NK-92 (cell line): ENCODE results near the gene PPT2.

Experiments used
- DNase-seq: peaks from one replicate; lab custom pipeline; 2025; ENCODE audit not compliant: unreplicated experiment; lab: John Stamatoyannopoulos, UW

Gene PPT2, protein sequence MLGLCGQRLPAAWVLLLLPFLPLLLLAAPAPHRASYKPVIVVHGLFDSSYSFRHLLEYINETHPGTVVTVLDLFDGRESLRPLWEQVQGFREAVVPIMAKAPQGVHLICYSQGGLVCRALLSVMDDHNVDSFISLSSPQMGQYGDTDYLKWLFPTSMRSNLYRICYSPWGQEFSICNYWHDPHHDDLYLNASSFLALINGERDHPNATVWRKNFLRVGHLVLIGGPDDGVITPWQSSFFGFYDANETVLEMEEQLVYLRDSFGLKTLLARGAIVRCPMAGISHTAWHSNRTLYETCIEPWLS

GRCh38 chr6:32153564-32154513 is at the start of gene PPT2:
TSS of gene PPT2 (plus strand) at chr6:32154141. CDS start at chr6:32154595, 454 bp downstream.
- no peak for DNase-seq

GRCh38 chr6:32105433-32105832 is 48.5 kb upstream of the PPT2 start:
- no peak for DNase-seq

DNA sequence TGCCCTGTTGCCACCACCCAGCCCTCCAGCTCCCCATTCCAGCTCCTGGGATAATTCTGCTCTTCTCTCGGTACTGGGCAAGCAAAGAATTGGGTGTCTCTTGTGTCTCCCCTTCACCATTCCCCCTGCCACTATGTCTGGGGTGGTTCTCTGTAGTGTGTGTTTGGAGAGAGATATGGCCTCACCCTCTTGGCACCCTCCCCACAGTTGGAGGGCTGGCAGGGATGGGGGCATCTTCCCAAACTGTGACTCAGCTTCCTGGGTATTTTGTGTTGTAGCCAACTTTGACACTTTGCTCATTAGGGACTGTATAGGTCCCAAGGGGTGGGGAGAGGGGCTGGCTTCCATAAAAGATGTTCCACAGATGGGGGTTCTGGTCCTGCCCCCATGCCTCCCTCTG is 46.5 kb upstream of the PPT2 start:
- no peak for DNase-seq

- DNase-seq = no peak
Measured at GRCh38 chr6:32108094-32108627, 45.8 kb upstream of the PPT2 start.

DNA sequence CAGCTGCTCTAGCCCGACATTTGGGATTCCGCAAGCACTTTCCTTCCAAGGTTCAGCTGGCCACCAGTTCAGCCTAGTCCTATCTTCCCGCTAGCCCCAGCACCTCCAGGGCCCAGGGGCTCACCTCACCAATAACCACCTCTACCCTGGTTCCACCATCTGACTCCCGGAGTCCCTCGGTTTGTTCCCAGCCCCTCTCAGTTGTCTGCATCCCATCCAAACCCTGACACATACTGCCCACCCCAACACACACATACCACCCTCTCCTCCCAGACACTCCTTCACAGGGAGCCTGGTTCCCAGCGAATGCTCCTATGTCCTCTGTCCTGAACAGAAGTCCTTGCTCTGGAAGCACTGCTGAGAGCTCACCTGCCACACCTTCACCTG is 45.2 kb upstream of the PPT2 start:
- DNase-seq = no peak

DNA sequence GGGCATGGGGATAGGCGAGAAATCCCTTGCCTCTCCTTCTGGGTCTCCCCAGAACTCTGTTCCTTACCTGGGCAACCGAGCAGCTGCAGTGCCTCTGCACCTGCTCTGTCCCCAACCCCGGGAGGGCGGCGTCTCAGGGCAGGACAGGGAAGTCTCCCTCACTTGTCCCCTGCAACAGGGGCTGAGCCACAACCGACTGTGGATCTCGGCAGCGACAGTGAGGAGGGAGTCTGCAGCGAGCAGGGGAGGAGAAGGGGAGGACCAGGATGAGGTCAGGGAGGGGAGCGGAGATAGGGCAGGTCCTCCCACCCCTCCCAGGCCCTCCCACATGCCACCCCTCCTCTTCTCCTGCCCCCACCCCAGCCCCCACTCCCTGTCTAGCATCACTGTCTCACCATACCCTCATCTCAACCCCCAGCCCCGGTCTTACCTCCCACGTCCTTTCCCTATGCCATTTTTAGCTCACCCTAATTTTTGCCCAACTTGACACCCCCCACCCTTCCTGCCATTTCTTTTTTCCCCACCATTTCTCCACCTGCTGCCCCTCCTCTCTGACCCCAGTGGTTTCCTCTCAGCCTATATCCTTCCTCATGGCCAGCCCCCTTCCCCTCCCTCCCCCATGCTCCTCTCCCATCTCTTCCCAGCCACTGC is 44.7 kb upstream of the PPT2 start, which contains the start of gene TNXB:
TSS of gene TNXB (minus strand) at position 225 of the 651 bp plus-strand sequence. CDS start 11,140 bp downstream, outside the sequence.
- DNase-seq = no peak

DNA sequence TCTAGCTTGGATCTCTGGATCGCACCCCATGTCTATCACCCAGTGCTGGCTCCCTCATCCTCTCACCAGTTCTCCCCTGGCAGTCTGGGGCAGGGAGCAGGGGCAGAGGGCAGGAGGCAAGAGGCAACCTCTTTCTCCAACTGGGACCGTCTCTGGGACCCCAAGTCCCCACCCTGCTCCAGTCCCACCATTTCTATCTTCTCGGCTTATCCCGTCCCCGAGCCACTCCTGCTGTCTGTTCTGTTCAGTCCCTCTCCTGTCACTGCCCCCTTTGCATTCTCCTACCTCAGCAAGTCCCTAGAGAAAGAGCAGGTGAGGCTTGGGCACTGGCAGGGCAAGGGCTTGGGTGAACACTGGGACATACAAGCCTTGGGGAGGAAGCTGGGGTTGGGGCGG is 44.2 kb upstream of the PPT2 start:
- DNase-seq = no peak

DNA sequence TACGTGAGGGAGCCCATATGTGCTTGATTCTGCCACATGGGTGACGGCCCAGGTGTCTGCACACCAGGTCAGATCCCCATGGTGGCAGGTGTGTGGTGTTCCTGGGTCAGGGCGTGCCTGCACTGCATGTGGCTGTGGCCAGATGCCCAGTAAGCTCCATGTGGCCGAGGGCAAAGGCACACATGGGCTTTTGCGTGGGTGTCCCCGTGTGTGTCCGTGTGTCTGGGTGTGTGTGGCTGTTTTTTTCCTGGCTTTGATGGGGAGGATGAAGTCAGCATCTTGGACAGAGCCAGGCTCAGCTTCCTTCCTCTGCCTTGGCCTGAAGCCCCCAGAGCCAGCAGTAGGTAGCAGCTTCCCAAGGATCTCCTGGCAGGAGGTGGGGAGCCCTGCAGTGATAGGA is 43.3 kb upstream of the PPT2 start:
- DNase-seq = no peak

DNA sequence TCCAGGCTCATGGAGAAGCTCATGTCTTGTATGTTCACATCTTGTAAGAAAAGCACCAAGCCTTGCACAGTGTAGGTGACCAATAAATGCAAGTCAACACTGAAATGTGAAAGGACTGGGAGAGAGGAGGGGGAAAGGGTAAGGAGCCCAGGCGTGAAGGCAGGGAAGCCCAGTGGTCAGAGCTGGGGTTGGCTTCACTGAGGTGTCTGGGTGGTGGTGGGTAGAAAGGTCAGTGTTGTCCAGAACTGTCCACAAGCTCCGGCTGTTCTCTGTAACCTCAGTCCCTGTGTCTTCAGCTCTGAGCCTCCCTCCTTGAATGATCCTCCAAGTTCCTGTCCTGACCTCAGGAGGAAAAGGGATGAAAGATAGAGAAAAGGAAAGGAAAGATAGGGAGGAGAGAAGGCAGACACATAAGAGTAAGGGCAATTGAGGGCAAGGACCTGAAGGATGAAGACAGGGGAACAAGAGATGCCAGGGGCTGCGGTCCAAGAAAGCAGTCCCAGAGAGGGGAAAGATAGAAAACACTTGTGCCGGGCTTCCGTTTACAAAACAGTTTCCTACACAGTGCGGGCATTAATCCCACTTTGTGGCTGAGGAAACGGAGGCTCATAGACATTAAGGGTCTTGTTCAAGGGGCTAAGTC is 42.4 kb upstream of the PPT2 start:
- no peak for DNase-seq

- DNase-seq = no peak
Measured at GRCh38 chr6:32112431-32112980, 41.4 kb upstream of the PPT2 start.

DNA sequence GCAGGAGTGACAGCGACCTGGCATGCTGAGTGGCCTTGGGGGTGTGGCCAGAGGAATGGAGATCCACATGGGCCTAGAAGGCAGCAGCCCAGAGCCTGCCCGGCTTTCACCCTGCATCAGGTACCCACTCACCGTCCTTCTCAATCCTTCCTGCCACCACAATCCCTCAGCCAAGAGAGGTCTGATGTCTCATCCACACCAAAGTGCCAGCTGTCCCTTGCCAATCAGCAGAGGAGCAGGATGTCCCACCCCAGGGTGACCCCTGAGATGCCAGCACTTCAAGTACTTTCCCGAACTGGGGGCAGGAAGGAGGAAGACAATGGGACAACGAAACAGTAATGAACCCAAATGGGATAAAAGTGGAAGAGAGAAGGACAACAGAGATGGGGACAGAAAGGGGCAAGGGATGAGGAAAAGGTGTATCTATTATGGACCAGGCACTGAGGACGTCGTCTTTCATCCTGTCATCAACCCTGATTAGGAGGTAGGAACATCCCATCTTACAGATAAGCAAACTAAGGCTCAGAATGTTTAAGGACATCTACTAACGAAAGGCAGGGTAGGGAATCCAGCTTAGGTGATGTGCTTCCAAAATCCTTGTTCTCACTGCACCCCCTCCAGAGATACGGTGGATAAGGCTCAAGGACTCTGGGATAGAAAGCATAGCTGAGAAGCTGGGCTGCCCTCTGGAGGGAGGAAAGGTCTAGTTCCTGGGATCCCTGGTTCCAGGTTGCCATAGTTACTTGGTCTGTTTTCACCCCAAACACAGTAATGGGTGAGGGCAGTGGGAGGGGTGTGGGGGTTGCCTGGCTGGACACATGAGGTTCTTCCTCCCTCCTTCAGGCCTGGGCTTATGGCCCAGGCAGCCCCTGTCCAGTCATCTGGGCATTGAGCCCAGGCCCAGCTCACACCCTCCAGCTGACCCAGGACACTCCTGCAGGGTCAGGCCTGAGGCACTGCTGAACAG is 40.3 kb upstream of the PPT2 start:
- DNase-seq = no peak

DNA sequence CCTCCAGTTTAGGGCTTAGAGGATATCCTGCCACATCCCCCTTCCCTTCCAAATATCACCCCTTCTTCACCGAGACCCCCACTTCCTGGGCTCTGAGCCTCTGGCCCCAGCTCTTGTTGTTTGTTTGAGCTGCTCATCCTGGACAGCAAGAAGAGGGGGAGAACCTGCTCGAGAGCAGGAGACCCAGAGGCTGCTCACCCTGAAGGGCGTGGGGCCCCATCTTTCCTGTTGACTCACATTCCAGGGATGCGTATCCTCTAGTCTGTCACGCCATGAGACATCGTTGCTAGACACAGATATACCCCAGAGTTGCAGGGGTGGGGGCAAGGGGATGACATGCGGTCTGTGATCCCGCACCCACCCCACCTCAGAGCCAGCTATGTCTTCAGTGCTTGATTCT is 39.1 kb upstream of the PPT2 start:
- DNase-seq = no peak

DNA sequence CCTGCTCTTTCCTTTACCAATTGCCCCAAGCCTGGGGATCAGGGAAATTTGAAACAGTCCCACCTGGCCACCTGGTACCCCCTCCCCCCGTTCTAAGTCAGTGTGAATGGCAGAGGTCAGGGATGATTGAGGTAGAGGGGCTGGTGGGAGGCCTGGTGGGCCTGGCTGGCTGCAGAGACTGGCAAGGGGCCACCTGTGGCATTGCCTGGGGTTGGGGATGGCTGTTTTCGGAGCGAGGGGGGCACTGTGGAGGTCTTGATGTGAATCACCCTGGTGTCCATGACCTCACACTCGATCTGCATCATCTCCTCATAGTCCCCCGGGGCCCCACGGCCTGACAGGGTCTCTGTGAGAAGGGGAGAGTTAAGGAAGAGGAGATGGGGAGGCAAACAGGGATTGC is 38.3 kb upstream of the PPT2 start:
- DNase-seq = no peak

DNA sequence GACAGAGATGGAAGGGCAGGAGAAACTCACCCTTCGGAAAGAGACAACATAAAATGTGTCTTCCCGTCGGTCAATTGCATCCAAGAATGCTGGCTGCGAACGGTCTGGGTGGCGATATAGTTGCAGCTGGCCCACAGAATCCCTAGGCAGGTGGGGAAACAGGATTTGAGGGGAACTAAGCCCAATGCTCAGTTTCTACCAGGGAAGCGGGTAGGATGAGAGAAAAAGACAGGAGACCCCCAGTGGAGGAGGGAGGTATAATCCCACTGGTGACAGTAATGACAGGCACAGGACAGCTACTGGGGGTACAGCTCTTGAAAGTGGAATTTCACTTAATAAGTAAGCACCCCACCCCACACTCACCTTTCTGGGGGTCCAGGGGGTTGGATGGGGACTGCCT is 37.3 kb upstream of the PPT2 start:
- DNase-seq = no peak

DNA sequence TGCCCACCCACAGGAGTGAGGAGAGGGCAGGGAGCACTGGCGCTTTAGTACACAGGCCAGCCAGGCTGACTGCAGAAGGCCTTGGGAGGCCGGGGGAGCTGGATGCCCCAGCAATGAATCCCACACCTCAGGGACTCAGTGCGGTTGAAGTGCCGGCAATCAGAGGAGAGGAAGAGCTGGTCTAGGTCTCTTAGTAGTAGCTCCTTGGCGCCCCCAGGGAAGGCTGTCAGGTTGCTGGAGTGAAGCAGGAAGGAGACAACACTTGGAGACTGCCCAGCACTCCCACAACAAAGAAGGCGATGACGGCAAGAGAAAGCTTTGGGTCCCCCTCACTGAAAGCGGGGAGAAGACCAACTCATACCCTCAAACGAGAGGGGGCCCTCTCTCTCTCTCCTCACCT is 36.5 kb upstream of the PPT2 start:
- DNase-seq = no peak

DNA sequence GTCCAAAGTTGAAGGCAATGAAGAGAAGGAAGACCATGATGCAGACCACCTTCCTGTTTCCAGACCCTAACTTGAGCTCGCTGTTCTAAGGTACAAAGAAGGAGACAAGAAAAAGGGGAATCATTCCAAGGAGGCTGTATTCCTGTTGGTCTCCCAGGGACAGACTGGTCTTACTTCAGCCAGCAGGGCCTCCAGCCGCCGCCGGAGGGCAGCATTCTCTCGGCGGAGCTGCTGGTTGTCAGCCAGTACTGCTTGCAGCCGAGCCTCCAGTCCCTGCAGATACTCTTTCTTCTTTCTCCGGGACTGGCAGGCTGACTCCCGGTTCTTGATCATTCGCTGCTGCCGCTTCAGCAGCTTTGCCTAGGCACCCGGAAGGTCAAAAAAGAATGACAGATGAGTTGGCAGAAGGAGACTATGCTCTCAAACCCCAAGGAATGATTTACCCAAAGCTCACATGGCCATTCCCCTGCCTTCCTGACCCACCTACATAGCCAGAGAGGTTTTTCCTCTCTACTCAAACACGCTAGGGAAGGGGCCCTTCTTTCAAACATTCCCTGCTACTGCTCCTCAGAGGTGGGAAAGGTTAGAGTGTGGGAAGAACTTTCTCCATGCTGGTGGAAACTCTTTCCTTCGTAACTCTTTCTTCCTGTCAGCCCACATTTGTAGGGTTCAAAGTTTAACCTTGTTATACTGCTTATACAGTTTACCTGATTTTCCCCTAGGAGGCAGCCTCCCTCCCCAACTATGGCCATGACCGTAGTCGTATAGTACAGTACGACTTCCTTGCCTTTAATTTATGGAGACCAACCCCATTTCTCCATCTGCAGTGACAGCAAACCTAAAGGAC is 34.9 kb upstream of the PPT2 start:
- DNase-seq = no peak

DNA sequence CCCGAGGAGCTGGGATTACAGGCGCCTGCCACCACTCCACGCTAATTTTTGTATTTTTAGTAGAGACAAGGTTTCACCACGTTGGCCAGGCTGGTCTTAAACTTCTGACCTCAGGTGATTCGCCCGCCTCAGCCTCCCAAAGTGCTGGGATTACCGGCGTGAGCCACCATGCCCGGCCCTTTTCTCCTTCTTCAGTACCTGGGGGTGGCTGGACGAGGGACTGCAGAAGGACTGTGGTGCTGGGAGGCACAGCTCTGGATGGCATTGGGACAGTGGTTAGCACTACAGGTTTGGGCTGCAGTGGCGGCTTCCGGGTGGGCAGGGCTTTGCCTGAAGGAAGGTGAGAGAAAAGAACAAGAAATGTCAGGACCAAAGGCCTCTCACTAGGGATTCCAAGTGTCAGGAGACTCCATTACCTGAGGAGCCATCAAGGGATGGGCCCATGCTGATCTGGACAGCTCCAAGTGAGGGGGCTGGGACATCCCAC is 33.3 kb upstream of the PPT2 start:
- no peak for DNase-seq

GRCh38 chr6:32123681-32124080 is 30.3 kb upstream of the PPT2 start:
- DNase-seq = no peak
